ENCODE data around the gene EIF6.

EIF6 gene

DNA sequence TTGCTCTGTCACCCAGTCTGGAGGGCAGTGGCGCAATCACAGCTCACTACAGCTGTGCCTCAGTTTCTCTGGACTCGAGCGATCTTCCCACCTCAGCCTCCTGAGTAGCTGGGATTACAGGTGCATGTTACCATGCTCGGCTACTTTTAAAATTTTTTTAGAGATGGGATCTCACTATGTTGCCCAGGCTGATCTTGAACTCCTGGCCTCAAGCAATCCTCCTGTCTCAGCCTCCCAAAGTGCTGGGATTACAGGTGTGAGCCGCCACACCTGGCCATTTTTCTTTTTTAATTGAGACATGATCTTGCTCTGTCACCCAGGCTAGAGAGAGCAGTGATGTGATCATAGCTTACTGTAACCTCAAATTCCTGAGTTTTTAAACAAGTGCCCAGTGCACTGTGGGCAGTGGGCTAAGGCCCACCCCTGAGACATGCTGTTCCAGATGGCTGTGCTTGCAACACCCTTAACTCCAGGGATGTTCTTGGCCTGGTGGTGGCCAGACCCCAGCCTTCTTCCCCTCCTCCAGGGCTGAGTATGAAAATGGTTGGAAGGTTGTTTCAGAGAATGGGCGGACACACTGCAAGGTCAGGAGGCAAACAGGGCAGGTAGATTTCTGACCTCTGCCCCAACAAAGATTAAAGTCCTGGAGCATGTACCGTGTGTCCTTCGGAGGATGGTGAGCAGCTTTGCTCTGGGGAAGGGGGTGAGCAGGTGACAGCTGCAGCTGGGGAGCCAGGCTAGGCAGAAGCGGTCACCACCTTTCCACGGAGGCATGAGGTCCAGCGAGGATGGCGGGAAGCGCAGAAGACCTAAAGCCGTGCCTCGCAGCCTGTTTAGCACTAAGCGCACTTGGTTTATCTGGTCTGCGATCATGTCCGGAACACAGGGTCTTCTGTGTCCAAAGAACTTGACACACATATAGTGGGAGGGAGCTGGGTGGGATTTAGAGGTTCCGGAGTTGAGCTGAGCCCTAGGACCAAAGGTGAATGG lies 9.0 kb upstream of the EIF6 start:
- DNase-seq = no peak

GRCh38 chr20:35292504-35293285 lies 8.1 kb upstream of the EIF6 start:
- no peak for DNase-seq

GRCh38 chr20:35291654-35292503 lies 7.3 kb upstream of the EIF6 start, which contains the start of gene FAM83C:
TSS of gene FAM83C (minus strand) at chr20:35292425. CDS start at chr20:35292304, 121 bp downstream.
- DNase-seq = no peak

DNA sequence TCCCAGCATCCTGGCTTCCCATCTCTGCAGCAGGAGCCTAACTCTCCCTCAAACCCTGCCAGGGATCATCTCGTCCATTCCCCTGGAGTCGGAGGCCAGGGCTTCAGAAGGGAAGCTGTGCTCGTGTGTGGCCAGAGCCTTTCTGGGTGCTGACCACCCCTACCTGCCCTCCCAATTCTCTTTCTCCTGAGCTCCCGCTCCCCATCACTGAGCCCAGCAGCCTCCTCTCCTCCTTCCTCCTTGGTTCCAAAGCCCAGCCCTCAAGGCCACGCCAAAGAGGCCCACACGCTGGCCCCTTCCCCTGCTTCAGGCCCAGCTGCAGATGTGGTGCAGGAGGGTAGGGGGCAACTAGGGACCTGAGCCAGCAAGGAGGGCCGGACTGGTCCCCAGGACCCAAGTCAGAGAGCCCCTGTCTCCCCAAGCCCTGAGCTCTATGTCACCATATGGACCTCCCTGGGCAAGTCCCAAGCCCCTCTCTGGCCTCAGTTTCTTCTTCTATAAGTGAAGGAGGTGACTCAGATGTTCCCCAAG lies 6.4 kb upstream of the EIF6 start:
- no peak for DNase-seq

DNA sequence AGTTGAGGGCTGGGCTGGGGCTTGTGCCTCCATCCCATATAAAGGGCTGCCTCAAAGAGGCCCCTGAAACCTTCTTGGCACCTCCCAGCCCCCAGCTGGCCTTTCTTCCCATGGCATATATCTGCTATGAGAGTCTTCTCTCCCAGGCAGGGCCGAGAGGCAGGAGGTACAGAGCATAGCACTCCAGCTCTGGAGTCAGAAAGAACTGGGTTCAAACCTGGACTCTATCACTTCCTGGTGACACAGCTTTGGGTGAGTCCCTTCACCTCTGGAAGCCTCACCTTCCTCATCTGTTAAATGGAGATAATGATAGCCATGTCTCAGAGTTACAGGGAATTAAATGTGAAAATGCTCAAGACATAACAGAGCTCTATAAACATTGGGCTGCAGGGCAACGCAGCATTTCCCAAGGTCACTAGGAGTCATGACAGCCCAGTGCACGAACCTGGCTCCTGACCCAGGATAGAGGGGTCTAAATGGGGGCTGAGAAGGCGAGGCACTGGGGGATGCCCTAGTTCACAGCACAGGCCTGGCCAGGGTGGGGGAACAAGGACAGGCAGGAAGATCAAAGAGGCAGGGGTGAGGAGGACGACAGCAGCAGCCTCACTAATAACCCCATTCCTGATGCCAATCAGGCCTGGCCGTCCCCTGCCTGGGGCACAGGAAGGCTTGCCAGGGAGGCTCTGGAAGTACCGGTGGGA lies 5.8 kb upstream of the EIF6 start:
- no peak for DNase-seq

DNA sequence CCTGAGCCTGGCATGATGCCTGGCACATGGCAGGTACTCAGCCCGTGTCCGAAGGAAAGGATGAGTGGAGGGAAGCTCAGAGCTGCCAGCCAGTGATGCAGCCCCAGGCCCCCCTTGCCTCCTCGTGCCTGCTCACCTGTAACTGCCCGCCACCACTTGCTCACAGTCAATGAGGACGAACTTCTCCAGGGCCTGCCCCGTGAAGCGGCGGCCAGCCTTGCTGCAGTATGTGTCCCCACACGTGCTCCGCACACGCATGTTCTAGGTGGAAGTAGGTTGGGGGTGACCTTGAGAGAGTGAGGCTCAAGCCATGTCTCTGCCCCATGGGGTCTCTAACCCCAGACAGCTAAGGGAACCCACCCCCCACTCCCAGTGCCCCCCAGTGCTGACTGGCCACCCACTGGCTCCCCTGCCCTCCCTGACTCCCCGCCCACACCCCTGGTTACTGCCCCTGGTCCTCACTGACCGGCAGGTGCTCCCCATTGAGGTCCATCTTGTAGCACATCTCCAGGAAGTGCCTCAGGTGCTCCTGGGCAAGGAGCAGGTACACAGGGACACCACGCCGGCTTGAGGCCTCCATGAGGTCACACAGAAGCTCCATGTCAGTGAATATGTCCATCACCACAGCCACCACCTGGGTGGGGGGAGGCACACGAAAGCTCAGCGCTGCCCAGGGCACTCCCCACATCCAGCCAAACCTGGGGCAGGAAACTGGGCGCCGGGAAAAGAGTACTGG lies 3.9 kb upstream of the EIF6 start:
- DNase-seq = no peak

DNA sequence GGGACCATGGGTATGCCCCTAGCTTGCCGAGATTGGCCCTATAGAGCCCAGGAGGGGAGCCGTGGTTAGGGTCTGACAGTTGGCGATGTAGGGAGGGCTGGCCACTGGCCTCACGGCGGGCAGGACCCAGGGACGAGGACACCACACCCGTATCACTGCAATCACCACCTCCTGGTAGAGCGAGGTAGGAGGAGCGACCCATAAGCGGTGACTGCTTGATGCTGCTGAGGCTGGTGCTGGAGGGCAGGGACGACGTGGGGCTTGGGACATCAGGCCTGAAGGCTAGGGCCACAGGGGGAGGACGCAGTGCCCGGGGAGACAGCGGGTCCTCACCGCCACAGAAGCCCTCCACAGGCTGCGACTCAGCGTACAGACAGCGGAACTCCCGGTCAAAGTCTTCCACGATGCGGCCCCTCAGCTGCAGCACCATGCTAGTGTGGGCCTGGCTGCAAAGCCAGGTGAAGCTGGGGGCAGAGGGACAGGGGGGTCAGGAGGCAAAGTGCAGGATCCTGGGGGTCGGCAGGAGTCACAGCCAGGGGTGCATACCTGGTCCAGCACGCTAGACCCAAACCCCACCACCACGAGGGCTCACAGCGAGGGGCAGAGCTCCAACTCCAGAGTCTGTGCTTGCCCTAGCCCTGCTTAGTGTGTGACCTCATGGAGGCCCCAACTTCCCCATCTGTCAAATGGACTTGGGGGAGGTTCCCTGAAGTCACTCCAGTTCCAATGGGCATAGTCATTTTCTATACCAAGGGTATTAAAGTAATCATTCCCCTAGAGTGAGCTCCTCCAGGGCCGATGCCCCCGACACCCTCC lies 3.1 kb upstream of the EIF6 start:
- DNase-seq = no peak

DNA sequence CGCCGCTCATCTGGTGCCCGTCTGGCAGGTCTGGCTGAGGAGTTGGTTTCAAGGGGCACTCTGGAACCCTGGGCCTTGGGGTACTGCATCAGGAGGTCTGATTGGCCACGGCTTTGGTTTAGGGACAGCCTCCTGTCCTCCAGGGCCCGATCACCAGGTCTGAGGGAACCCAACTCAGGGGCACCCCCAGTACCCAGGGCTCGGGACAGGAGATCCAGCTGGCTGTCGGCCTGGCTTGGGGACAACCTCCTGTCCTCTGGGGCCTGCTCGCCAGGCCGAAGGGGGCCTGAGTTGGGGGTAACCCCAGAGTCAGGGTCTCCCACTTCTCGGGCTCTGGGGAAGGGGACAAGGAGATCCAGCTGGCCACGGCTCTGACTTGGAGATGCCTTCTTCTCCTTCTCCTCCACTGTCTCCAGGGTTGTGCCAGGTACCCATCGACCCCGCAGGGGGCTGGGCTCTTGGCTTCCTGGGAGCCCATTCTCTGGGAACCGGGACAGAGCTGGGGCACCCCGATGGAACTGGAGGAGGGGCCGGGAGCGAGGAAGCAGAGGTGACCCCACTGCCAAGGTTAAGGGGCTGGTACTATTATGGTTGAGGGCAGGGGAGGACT lies 2.4 kb upstream of the EIF6 start:
- DNase-seq = no peak

- DNase-seq = no peak
Measured at GRCh38 chr20:35286077-35286898, 1.7 kb upstream of the EIF6 start.

DNA sequence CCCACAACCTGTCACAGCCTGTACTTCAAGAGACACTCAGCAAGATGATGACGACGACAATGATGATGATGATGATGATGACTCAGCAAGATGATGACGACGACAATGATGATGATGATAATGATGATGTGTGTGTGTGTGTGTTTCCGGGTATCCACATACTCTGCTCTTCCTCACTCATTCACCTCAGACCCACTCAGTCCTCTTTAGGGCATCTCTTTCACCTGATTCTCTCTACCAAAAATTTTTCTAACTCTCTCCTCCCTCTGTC lies 1.2 kb upstream of the EIF6 start:
- DNase-seq = no peak

GRCh38 chr20:35284992-35285805 lies 627 bp upstream of the EIF6 start:
- no peak for DNase-seq

GRCh38 chr20:35283441-35284266 lies 918 bp downstream of the EIF6 start:
- no peak for DNase-seq

DNA sequence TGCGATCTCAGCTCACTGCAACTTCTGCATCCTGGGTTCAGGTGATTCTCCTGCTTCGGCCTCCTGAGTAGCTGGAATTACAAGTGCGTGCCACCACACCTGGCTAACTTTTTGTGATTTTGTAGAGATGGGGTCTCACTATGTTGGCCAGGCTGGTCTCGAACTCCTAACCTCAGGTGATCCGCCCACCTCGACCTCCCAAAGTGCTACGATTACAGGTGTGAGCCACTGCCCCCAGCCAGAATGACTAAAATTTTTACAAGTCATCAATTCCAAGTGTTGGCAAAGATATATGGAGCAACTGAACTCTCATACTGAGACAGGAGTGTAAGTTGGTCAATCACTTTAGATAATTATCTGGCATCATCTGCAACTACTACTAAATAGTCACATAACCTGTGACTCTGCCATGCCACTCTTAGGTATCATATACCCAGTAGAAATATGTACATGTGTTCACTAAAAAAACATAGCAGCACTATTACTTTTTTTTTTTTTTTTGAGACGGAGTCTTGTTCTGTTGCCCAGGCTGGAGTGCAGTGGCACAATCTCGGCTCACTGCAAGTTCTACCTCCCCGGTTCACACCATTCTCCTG lies 3.0 kb downstream of the EIF6 start:
- DNase-seq = no peak

- no peak for DNase-seq
Measured at GRCh38 chr20:35280523-35280922, 4.0 kb downstream of the EIF6 start.

- no peak for DNase-seq
Measured at GRCh38 chr20:35279533-35280174, 4.9 kb downstream of the EIF6 start.

DNA sequence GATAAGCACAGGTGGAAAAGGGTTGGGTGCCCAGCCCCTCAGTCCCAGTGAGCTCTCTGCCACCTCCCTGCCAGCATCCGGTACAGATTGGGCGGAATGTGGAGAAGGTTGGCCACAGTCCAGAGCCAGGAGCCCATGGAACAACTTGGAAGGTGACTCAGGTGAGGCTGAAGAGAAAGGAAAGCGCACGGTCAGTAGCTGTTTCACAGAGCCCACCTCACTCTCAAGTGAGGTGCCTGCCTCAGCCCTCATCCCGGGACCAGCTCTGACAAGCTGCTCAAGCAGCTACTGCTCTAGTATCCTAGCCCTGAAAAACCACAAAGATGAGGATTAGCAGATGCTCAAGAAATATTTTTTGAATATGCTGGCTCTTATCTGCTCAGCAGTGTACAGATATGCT lies 5.5 kb downstream of the EIF6 start:
- no peak for DNase-seq

Data from fibroblast of skin of right quadriceps (primary cell).